ENCODE results near the gene ITPRIPL2. TPM values are rescaled to one million over a fixed set of nuclear protein-coding genes. Genes with fewer than 3 reads are reported as not detected.

ITPRIPL2 gene
- total and polyA plus RNA-seq, 2 of the 13 experiments (the other 11 are each of a cell fraction or from before 2014, with no cell fraction given) = 5.9 to 12.6 TPM

- TF ChIP-seq, protein P1, sequence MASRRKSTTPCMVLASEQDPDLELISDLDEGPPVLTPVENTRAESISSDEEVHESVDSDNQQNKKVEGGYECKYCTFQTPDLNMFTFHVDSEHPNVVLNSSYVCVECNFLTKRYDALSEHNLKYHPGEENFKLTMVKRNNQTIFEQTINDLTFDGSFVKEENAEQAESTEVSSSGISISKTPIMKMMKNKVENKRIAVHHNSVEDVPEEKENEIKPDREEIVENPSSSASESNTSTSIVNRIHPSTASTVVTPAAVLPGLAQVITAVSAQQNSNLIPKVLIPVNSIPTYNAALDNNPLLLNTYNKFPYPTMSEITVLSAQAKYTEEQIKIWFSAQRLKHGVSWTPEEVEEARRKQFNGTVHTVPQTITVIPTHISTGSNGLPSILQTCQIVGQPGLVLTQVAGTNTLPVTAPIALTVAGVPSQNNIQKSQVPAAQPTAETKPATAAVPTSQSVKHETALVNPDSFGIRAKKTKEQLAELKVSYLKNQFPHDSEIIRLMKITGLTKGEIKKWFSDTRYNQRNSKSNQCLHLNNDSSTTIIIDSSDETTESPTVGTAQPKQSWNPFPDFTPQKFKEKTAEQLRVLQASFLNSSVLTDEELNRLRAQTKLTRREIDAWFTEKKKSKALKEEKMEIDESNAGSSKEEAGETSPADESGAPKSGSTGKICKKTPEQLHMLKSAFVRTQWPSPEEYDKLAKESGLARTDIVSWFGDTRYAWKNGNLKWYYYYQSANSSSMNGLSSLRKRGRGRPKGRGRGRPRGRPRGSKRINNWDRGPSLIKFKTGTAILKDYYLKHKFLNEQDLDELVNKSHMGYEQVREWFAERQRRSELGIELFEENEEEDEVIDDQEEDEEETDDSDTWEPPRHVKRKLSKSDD (CRISPR knock-in tag; IDR thresholded peaks at IDR 0.05; ENCODE audit: low read depth) = 0 out of 2 replicates have a peak, but pooled peaks have one; percentile 27
- TF ChIP-seq ZNF263 (CRISPR knock-in tag; IDR thresholded peaks at IDR 0.05) (0 out of 2 replicates have a peak, but pooled peaks have one; percentile 17), FOXA1 (IDR thresholded peaks at IDR 0.05) (no peak), FOXA1 (CRISPR knock-in tag; IDR thresholded peaks at IDR 0.05) (peak; percentile 74), HNF4A (CRISPR knock-in tag; IDR thresholded peaks at IDR 0.05) (peak; percentile 67), ZNF784 (CRISPR knock-in tag; IDR thresholded peaks at IDR 0.05; ENCODE audit: borderline replicate concordance) (no peak), ZNF609 (CRISPR knock-in tag; IDR thresholded peaks at IDR 0.05; ENCODE audit: borderline replicate concordance) (0 out of 2 replicates have a peak, but pooled peaks have one; percentile 13), HMGA1 (CRISPR knock-in tag; conservative IDR thresholded peaks at IDR 0.05) (no peak), ZNF792 (CRISPR knock-in tag; IDR thresholded peaks at IDR 0.05) (peak; percentile 54; the same call in 1 of the 2 replicates), RBFOX2 (IDR thresholded peaks at IDR 0.05; ENCODE audit: low read depth, low read length) (peak; percentile 25; the same call in 1 of the 2 replicates), SSRP1 (CRISPR knock-in tag; IDR thresholded peaks at IDR 0.05) (0 out of 2 replicates have a peak, but pooled peaks have one; percentile 41), ISL2 (CRISPR knock-in tag; IDR thresholded peaks at IDR 0.05) (peak; percentile 35; the same call in 1 of the 2 replicates), ZNF350 (CRISPR knock-in tag; IDR thresholded peaks at IDR 0.05; ENCODE audit: borderline replicate concordance, low read depth) (peak; percentile 25; the same call in 1 of the 2 replicates), SOX5 (CRISPR knock-in tag; IDR thresholded peaks at IDR 0.05; ENCODE audit: borderline replicate concordance) (peak; percentile 55; the same call in 1 of the 2 replicates), TARDBP (CRISPR knock-in tag; IDR thresholded peaks at IDR 0.05) (peak; percentile 32; the same call in 1 of the 2 replicates), PHF21A (CRISPR knock-in tag; IDR thresholded peaks at IDR 0.05) (peak; percentile 83), ZNF230 (CRISPR knock-in tag; IDR thresholded peaks at IDR 0.05) (no peak), TGIF2 (CRISPR knock-in tag; IDR thresholded peaks at IDR 0.05) (0 out of 2 replicates have a peak, but pooled peaks have one; percentile 26)
- TF ChIP-seq, protein P2, sequence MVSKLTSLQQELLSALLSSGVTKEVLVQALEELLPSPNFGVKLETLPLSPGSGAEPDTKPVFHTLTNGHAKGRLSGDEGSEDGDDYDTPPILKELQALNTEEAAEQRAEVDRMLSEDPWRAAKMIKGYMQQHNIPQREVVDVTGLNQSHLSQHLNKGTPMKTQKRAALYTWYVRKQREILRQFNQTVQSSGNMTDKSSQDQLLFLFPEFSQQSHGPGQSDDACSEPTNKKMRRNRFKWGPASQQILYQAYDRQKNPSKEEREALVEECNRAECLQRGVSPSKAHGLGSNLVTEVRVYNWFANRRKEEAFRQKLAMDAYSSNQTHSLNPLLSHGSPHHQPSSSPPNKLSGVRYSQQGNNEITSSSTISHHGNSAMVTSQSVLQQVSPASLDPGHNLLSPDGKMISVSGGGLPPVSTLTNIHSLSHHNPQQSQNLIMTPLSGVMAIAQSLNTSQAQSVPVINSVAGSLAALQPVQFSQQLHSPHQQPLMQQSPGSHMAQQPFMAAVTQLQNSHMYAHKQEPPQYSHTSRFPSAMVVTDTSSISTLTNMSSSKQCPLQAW (CRISPR knock-in tag; IDR thresholded peaks at IDR 0.05) = peak; percentile 58; the same call in 1 of the 2 replicates
Measured at GRCh38 chr16:19093631-19094541, 19.9 kb upstream of the ITPRIPL2 start (continued).

Data from HepG2 (cell line).